Gastroesophageal sphincter (tissue), 3 donors: ENCODE data around the gene NOVA1.

Experiments used
- EP300 ChIP-seq: sonication (generic); formaldehyde crosslinking; IDR thresholded peaks from one replicate; pipeline ENCODE4 v1.6.1; 2017; ENCODE audit warnings: antibody characterized with exemption, mild to moderate bottlenecking
- POLR2A ChIP-seq, 2 donors: fragments of 450-650 bp; IDR thresholded peaks; one replicate each; pipeline ENCODE4 v1.6.1; 2017; ENCODE audit warnings: antibody characterized with exemption in 2 of 2, mild to moderate bottlenecking in 2 of 2, moderate library complexity in 1 of 2
- POLR2AphosphoS5 ChIP-seq: sonication (generic); formaldehyde crosslinking; IDR thresholded peaks from one replicate; pipeline ENCODE4 v1.6.1; 2017; ENCODE audit warnings: antibody characterized with exemption
- TF ChIP-seq, protein P1 (sequence below), 4 experiments: fragments of 200-600 bp in 2 of 4; fragments of 450-650 bp in 2 of 4; sonication (generic) in 1 of 4; IDR thresholded peaks; one replicate each; pipeline ENCODE4 v1.5.1; 2017 to 2019; ENCODE audit warnings: antibody characterized with exemption in 4 of 4, mild to moderate bottlenecking in 2 of 4, moderate library complexity in 2 of 4

DNA sequence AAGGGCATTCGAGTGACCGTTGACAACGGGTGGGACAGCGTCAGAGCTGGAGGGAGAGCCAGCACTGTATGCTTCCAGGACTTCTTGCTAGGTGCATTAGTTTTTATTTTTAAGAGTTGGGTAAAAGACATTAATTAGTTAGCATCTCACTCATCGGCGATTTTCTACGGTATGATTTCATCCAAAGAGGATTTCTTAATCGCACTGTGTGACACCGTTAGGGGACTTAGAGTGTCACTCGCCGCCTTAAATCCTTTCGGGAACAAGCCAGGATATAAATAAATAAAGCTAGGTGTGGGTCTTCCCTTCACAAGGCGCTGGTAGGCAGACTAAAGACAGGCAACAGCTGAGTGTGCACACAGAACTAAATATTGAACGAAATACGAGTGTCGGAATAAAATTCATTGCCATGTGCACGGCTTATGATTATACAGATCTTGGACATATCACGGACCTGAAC, 869 bp upstream of the NOVA1 start:
- TF ChIP-seq, protein P1, sequence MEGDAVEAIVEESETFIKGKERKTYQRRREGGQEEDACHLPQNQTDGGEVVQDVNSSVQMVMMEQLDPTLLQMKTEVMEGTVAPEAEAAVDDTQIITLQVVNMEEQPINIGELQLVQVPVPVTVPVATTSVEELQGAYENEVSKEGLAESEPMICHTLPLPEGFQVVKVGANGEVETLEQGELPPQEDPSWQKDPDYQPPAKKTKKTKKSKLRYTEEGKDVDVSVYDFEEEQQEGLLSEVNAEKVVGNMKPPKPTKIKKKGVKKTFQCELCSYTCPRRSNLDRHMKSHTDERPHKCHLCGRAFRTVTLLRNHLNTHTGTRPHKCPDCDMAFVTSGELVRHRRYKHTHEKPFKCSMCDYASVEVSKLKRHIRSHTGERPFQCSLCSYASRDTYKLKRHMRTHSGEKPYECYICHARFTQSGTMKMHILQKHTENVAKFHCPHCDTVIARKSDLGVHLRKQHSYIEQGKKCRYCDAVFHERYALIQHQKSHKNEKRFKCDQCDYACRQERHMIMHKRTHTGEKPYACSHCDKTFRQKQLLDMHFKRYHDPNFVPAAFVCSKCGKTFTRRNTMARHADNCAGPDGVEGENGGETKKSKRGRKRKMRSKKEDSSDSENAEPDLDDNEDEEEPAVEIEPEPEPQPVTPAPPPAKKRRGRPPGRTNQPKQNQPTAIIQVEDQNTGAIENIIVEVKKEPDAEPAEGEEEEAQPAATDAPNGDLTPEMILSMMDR (IDR thresholded peaks at IDR 0.05): no peak
- TF ChIP-seq POLR2AphosphoS5: no peak
- TF ChIP-seq POLR2A (IDR thresholded peaks at IDR 0.05): no peak
- no peak for TF ChIP-seq EP300
